HG02642 (cell line): ENCODE measurements around the gene NPAS1.
"Not testable (repeated sequence)": the region's sequence is repeated elsewhere in the genome, so short reads cannot be mapped to it uniquely, and the experiment has no call there.

Experiments
- ATAC-seq: cut with Tn5 transposase; IDR thresholded peaks from one replicate; pipeline ENCODE4 v1.9.1; 2021; ENCODE audit warnings: mild to moderate bottlenecking; ENCODE audit not compliant: unreplicated experiment, poor library complexity

The NPAS1 gene

DNA sequence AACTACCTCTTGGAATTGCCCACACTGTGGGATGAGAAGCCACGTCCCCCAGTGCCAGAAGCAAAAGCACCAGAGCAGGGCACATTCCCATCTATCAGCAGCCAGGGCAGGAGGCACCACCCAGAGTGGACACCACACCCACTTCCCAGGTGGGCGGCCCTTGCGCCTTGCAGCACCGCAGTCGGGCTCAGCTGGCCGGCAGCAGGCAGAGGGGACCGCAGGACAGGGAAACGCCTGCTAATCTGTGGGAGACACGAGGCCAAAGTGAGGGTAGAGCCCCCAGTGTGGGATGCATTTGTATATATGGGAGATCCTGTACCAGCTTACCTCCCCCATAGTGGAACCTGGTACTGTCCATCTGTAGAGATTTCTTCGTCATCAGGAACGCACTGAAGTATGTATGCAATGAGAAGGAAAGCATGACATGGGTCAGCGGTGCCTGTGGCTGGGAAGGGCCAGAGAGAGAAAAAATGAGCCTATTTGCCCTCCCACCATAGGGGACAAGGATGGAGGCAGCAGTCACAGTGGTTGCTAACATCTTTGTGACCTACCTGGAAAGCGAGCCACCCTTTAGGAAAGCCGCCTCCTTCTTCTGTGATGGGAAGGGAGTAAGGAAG is 30.9 kb upstream of the NPAS1 start:
- no peak for ATAC-seq

DNA sequence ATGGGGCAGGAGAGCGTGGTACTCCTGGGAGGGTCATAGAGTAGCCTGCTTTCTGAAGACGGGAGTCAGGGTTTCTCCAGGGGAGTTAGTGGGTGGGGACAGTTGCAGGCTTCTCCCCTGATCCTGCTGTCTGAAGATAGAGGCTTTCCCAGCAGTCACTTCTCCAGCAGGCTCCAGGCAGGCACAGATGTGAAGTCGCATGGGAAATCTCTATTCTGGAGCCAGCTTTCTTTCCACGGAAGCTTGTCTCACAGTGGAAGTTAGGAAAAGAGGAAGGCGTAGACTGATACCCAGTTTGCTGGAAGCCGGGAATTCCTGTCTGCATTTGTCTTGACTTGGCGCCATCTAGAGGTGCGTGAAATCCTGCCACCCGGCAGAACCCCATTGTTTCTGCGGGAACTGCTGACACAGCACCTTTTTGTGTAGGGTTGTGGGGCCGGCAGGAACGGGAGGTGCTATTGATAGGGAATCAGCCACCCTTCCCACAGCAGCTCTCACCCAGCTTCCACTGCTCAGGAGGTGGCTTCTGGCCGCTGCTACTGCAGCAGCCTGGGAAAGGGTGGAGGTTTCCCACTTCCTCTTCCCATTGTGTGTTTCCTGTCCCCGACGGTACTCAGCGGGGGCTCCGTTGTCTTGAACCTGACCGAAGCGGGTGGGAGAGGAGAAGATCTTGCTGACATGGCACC is 28.5 kb upstream of the NPAS1 start:
- no peak for ATAC-seq

DNA sequence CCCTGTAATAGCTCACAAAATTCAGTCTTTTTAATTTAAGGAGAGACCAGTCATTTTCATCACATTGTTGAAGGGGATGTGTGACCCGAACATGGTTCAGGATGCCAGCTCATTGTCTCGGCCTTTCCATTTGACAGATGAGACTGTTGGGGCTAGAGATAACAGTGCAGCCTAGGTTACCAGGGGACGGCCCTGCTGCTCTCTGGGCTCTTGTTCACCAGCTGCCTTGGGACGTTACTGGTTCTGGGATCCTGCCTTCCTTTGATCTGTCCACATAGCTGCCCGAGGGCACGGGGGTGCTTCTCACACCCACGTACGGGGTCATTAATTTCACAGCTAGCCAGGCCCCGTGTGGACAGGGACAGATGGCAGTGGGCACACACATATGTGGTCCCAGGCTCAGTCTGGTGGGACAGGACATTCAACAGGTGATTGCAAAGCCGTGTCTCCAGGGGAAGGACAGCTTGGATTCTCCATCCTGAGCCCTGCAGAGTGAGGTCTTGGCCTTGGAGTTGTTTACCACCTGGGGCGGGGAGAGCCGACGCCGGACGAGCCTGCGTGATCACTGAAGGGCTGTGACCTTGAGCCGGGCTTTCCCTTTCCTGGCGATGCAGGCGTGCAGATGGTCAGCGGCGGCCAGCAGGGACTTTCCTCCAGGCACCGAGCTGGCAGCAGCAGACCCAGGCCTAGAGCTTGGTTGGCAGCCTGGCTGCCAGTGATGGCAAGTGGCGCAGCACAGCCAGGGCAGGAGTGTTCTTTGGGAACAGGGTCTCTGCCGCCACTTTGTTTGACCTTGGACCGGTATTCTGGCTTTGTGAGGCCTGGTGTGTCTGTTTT is 26.7 kb upstream of the NPAS1 start:
- no peak for ATAC-seq

DNA sequence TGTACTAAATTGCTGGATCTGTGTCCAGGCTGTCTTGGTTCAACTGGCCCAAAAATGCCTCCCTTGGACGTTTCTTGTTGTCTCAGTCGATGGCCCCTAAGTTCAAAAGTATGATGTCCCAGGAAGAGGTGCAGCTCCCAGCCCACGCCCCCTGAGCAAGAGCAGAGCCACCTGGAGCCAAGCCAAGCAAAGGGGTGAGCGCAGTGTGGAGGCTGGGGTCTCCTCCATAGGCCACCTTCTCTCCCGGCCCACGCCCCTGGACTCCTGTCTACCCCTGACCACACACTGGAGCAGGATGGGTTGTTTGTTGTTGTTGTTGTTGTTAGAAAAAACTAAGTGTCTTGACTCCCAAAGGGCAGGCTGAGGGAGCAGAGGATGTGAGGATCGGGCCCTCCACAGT is 26.0 kb upstream of the NPAS1 start:
- no peak for ATAC-seq

DNA sequence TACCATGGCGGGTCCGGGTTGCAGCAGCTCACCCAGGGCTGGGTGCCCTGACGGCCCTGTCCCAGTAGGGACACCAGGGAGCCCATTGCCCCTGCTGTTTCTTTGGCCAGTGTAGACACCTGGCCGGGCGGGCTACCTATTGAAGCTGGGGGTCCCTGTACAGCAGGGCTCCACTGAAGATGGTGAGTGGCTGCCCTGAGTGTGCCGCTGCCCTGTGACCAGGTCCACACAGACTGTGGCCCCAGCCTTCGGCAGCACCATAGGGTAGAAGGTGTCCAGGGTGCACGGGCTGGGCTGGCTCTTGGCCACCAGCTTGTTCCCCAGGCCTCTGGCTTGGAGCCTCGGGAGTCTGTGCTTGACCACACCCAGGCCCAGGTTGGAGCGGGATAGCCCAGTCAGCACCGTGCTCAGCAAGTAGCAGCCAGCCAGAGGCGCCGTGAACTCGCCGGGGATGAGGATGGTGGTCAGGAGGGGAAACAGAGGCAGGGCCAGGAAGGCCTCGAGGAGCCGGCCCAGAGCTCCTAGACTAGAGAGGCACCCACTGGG is 25.4 kb upstream of the NPAS1 start:
- no peak for ATAC-seq

DNA sequence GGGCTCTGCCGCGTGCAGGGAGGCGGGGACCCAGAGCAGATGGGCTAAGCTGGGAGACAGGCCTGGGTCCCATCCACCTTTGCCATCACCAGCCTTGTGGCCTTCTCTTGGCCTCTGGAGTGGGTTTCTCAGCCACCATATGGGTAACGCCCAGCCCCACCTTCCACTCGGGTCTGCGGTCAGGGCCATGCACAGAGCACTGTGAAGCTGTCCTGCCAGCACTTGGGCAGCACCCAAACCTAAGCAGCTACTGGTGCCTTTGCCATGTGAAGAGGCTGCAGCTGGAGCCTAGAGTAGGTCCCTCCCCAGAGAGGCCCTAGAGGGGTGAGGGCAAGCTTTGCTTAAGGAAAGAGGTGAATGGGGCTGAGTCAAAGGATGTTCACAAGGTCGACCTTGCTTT is 24.1 kb upstream of the NPAS1 start:
- ATAC-seq, result no peak

DNA sequence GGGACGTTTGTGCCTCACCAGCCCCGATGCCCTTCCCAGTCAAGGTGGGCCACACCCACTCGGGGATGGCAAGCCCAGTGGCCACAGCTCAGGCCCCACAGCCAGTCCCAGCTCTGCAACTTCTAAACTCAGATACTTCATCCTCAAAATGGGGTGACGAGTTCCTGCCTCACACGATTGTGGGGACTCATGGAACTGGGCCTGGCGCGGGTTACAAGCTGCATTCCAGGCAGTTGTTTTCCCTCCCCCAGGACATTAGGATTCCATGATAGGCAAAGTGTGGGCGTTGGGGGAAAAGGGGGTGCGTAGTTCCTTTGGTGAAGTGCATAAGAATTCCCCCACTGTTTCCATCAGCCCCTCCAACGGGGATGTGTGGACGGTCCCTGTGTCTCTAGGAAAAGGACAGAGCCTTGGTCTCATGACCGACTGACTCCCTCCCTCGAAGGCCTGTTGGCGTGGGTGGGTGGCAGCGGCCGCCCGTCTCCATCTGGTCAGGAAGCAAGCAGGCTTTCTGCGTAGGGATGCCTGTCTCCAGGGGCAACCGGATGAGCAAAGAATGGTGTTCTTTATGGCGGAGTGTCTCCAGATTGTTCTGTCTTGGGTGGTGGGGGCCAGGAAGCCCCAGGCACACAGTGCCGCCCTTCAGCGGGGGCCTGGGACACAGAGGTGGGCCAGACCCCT is 21.1 kb upstream of the NPAS1 start:
- ATAC-seq, result no peak

DNA sequence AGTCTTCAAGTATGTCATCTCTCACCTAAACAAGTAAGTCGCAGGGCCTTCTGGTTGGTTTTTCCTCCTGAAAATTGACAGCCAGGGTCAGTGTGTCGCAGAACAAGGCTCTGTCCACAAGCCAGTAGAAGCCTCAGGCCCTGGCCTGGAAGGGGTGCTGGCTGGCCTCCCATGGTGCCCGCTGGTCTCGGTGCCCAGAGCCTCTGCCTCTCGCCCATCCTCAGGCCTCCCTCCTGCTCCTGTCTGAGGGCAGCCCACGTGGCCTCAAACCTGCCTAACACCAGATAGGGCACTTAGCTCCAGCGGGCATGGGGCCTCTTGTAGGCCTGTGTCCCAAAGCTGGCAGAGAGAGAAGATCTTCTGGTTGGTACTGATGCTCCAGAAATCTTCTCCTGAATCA is 20.3 kb upstream of the NPAS1 start:
- ATAC-seq, result no peak

DNA sequence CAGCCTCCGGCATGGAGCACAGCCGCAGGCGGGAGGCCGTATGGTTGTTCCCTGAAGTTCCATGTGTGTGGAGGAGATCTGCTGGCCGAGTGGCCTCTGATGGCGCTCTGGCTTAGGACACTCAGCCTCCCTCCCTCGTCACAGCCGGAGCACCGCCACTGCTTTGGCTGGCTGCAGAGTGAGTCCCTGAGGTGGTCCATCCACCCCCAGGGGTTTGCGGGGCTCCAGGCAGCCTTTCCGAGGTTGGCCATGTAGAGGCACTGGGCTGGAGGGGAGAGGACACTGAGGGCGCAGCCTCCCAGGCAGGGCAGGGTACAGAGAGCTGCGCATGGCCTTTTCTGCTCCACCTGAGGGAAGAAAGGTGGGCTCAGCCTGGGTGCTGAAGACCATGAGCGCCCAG is 19.8 kb upstream of the NPAS1 start:
- no peak for ATAC-seq

DNA sequence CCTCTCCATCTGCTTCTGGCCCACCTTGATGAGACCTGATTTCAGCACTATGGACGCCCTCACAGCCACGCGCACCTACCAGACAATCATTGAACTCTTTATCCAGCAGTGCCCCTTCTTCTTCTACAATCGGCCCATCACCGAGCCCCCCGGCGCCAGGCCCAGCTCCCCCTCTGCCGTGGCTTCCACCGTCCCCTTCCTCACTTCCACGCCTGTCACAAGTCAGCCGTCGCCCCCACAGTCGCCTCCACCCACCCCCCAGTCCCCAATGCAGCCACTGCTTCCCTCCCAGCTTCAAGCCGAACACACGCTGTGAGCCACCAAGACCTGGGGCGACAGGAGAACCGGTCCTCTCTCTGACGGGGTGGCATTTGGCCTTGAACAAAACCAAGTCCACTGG is 19.3 kb upstream of the NPAS1 start:
- ATAC-seq, result no peak

DNA sequence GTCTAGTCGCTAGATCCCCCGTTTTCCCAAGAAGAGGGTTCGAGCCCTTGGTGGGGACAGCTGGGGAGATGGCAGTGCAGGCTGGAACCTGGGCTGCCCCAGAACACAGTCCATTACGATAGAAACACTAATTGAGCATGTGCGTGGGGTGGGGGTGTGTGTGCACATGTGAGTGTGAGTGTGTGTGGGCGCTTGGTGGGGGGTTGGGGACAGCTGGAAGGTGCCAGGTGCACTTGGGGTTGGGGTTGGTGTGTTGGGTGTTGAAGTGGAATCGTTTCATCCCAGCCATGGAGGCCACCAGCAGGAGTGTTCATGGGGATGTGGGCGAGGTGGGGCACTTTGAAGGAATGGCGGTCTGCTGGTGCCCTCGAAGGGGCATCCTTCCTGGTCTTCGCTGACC is 18.1 kb upstream of the NPAS1 start:
- no peak for ATAC-seq

DNA sequence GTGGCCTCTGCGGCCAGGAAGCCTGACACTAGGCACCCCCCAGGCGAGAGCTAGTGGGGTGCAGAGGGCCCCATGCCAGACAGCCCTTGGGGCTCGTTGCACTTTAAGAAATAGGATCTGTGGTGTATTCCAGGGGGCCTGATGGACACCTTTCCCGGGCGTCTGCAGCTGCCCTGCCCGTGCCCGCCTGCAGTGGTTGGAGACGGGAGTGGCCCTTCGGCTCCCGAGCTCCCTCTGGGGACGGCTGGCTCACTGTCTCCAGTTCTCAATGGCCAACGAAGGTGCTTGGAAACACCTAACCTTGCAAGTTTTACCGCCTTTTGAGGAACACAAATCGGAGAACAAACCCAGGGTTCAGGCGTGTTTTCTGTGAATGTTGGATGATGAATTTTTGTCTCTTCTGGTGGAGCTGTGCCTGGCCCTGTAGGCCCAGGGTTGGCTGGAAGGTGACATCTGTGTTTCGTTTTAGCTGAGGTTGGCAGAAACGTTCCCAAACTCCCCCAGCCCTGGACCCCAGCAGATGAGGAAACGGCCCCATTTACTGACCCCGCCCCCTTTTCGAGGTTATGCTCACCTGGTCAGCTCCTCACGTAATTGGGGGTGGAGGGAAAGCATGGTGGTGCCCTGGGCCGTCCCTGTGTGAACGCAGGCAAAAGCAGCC is 17.4 kb upstream of the NPAS1 start:
- no peak for ATAC-seq

DNA sequence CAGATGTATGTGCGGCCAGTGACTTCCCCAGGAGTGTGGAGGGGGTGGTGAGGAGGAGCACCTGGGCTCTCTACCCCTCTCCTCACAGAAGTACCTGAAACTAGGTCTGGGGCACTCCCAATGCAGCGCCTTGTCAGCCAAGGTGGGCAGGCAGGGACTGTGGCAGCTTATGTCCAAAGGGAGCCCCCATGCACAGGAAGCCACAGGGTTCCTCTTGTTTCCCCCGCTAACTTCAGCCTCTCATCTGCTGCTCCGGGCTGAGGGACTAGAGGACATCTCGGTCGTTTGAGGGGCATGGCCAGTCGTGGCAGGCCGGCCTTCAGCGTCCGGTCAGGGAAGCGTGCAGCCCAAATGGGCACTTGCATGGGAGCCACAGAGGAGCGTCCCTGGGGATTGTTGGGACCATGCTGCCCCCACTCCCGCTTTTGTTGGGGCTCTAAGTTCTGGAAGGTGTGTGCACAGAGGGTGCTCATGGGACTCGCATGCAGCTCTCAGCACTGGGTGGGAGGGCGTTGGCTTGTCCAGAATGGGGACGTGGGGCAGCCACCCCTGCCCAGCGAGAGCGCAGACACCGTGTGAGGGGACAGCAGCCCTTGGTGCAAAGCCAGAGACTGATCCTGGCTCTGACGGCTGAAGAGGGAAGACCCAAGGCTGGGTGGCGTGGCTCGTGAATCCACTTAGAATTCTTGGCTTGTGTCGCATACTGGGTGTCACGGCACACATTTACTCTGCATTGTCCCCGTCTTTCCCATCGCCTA is 16.6 kb upstream of the NPAS1 start:
- ATAC-seq, result no peak

DNA sequence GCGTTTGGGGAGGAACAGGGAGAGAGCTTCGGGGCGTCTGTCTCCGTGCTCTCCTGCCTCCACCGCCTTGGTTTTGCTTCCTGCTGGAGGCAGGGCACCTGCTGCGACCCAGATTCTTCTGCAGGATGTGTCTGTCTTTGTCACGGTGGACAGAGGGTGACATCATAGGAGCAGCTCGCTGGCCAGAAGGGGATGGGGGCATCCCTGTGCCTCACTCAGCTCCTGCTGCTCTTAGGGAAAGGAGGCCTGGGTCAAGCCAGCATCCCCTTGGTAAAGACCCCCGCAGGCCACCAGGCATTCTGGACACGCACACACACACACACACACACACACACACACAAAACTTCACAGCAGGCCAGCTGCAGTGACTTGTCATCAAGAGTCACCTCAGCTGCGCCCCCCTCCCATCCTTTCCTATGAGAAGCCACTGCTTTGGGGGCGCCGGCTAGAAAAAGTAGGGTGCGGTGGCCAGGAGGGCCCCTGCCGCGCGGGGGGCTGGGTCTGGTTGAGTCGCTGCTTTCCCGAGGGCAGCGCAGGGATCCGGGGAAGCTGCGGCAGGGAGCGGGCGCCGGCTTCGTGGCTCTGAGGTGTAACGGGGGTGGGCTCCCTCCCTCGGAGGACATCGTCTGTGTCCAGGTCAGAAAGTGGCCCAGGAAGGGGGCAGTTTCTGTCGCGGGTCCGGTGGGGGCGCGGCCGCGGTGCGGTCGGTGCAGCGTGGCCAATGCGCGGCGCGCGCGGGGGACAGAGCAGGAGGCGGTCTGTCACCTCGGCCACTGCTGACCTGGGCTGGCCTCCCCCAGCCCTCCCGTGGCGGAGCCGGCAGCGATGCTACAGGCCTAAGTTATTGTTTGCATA is 15.8 kb upstream of the NPAS1 start:
- no peak for ATAC-seq

DNA sequence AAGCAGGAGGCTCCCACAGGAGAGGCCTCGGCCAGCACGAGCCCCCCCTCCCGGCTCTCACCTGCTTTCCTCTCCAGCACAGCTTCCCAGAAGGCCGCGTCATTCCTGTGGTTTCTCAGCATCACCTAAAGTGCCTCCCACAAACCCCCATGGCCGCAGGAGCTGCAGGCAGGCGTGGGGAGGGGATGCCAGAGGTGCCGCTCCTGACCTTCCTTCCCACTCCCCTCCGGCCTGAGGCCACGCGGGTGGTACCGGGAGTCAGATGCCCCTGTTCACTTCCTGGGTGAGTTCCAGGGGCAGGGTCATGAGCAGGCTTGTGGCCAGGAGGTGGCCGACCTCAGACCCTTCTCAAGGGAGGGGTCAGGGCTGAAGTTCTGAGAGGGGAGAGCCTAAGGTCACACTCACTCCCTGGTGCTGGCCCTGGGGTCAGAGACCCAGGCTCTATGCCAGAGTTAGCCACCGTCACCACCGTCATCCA is 14.4 kb upstream of the NPAS1 start:
- ATAC-seq, result no peak

DNA sequence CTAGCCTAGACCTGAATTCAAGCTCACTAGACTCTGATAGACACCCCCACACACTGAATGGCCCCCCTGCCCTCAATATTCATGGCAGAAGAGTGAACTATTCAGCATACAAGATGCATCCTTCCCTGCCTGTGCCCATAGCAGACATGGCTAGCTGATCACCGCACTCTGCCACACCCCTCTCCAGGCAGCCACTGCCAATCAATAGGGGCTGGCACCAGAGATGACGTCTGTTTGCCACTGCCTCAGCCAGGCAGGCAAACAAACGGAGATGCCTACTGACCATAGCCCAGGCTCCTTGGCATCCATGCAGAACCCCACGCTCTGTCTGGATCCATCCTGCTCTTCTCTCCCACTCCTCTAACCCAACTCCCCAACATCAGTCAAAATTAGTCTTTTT is 13.8 kb upstream of the NPAS1 start:
- no peak for ATAC-seq

DNA sequence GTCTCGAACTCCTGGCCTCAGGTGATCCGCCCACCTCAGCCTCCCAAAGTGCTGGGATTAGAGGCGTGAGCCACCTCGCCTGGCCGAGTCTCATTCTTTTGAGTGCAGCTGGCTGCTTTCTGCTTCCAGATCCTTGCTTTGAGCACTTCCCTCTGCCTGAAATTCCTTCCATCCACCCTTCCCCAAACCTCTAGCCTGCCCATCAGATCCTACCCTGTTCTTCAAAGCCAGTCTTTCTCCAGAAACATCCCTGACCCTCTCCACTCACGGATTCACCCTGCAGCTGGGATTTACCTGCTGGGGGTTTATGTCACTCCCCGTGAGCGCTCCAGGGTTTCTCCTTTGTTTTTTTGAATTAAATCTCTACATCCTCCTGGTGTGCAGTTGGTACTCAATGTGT is 13.1 kb upstream of the NPAS1 start:
- no peak for ATAC-seq

DNA sequence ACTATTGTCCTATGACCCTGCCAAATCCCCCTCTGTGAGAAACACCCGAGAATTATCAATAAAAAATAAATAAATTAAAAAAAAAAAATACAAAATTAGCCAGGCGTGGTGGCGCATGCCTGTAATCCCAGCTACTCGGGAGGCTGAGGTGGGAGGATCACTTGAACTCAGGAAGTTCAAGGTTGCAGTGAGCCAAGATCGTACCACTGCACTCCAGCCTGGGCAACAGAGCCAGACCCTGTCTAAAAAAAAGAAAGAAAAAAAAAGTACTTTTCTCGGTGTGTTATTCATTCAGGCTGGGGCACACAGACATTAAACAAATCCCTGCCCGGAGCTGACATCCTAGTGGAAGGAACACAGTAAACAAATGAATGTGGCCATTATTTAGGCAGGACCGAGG is 9.1 kb upstream of the NPAS1 start:
- ATAC-seq, result not testable (repeated sequence)
